HG03025 (cell line): ENCODE measurements around the gene EML4.

Experiments
- ATAC-seq: cut with Tn5 transposase; IDR thresholded peaks from one replicate; pipeline ENCODE4 v1.9.1; 2021; ENCODE audit warnings: mild to moderate bottlenecking, moderate library complexity; ENCODE audit not compliant: unreplicated experiment, low FRiP score

Gene EML4

DNA sequence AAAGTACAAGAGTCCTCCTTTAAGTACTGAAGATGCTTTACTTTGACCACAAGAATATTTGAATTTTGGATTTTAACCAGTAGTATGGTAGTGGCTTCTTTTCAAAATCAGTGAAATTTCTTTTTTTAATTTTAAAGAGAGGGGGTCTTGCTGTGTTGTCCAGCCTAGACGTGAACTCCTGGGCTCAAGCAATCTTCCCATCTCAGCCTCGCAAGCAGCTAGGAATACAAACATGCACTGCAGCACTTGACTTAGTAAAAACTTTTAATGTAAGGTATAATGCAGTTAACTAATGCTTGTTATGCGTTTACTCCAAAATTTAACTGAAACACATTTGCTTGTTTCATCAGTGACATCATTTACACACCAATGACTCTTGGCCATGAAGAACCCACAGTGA is 49.6 kb downstream of the EML4 start:
- ATAC-seq: no peak

DNA sequence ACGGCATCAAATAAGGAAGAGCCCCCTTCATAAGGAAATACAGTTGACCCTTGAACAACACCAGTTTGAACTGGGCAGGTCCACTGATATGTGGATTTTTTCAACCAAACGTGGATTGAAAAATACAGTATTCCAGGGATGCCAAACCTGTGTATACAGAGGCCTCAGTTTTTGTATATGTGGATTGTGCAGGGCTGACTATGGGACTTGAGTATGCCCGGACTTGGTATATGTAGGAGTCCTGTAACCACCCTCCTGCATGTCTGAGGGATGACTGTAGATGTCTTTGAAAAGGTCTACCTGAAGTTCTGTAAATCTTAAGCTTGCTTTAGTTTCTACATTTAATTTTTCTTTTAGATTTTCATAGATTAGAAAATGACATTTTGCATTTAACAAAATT is 50.0 kb downstream of the EML4 start:
- ATAC-seq: no peak

DNA sequence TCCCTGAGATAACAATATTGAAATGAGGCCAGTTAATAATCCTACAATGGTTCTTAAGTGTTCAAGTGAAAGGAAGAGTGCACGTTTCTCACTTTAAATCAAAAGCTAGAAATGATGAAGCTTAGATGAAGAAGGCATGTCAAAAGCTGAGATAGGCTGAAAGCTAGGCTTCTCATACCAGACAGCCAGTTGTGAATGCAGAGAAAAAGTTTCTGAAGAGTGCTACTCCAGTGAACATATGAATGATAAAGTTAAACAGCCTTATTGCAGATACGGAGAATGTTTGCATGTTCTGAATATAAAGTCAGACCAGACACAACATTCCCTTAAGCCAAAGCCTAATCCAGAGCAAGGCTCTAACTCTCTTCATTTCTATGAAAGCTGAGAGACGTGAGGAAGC is 51.4 kb downstream of the EML4 start:
- ATAC-seq: no peak

DNA sequence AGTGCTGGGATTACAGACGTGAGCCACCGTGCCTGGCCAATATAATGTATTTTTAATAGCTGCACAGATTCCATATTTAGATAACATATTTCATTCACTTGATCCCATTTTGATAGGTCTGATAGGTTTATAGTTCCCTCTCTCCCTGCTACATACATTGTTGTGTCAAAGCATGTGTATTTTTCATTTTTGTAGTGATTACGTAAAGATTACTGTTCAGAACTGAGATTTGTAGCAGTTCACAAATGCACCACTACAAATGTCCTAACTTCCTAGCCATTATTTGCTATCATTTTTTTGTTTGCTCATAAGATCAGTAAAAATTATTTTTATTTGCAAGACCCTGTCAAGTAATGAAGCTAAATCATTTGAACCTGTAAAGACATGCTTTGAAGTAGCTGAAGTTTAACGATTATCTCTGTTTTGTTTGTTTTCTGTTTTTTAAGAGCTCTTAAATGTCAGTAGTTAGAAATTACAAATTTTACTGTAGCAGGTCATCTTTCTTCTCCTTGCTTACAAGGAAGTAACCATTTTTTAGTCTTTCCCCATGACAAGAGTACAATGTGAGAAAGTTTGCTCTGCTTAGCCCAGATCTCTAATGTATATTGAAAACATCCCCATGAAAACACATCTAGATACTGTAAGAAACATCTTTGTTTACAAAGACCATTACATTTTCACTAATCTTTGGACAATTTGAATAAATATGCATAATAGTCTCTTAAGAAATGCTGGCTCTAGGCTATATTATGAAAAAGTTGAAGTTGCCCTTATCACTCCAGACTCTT is 54.1 kb downstream of the EML4 start:
- no peak for ATAC-seq

DNA sequence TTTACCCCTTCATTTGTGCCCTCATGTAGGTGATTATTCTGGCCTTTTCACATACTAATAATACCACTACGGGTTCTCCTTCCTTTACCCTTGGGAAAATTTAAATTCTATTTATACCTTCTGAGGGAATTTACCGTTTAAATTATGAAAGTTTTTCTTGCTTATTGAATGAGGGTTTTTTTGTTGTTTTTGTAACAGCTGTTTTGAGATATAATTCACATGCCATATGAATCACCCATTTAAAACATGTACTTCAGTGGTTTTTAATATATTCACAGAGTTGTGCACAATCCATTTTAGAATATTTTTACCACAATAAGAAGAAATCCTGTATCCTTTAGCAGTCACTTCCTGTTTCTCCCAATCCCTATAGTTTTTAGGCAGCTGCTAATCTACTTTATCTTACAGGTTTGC is 54.7 kb downstream of the EML4 start:
- ATAC-seq: no peak

DNA sequence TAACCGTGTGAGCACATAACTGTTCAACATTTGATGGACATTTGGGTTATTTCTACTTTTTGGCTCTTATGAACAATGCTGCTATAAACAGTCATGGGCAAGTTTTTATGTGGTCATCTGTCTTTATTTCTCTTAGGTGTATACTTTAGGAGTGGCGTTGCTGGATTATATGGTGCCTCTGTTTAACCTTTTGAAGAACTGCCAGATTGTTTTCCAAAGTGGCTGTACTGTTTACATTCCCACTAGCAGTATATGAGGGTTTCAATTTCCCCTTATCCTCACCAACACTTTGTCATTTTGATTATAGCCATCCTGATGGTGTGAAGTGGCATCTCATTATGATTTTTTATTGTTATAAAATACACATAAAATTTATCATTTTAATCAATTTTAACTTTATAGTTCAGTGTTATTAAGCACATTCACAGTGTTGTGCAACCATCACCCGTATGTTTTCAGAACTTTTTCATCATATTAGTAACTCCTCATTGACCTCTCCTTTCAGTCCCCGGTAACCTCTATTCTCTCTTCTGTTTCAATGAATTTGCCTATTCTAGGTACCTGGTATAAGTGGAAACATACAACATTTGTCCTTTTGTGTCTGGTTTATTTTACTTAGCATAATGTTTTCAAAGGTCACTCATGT is 55.4 kb downstream of the EML4 start:
- no peak for ATAC-seq

DNA sequence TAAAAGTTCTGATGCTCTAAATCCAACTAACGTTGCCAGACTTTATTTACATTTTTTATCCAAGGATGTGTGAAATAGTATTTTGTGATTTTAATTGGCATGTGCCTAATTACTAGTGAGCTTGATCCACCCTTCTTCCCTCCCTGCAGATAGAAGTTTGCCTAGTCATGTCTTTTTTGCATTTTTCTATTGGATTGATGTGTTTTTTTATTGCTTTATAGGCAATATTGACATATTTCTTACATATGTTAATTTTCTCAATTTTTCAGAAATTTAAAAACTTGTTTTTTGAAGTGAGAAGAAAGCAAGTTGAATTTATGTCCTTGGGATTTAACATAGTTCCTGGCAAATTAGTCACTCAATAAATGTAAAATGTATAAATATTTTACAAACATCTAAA is 56.4 kb downstream of the EML4 start:
- ATAC-seq: no peak

DNA sequence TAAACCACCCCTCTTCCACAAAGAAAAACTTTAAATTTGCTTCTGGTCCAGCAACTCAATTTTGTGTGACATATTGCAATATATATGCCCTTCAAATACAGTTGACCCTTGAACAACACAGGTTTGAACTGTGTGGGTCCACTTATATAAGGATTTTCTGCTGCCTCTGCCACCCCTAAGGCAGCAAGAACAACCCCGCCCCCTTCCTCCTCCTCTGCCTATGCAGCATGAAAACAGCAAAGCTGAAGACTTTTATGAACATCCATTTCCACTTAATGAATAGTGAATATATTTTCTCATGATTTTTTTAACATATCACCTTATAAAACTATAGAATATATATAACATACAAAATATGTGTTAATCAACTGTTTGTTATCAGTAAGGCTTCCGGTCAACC is 58.3 kb downstream of the EML4 start:
- ATAC-seq: no peak

DNA sequence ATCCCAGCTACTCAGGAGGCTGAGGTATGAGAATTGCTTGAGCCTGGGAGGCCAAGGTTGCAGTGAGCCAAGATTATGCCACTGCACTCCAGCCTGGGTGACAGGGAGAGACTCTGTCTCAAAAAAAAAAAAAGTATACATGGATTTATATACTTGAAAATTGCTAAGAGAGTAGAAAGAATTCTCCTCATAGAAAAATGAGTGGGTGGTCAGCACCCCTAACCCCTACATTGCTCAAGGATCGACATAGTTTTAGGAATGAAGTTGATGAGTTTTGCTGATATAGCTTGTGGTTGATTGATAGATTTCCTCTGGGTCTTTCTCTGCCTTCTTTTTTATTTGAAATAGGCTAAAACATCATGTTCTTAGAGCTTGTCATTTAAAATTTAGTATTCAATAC is 58.9 kb downstream of the EML4 start:
- no peak for ATAC-seq

DNA sequence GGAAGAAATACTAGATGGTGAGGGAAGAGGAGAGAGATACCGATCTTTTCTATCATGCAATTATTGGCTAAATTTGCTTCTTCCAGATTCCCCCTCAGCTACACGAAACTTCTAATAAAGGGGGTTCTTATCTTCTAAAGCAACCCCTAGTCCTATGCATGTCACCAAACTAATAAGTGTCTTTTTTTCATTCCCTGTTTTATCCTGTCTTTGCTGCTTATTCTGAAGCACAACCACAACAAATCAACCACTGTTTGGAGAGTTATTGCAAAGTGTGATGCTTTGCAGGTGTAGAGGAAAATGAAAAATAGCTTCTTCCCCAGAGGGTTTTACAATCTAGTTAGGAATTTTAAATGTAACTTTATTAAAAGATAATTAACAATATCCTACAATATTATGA is 60.8 kb downstream of the EML4 start:
- no peak for ATAC-seq

DNA sequence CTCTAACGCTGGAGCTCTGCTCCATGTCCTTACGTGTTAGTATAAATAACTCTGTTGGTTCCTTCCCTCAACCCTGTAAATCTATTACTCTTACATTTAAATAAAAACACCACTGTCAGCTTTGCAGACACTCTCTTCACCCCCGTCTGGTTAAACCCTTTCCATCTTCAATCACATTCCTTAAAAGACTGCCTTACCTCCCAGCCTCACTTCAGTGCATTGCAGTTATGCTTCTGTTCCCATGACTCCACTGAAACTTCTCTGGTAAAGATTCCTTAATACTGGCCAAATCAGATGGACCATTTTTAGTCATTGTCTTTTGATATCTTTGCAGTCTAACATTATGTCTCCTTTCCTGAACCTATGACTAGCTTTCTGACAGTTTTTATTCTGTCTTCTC is 61.7 kb downstream of the EML4 start:
- no peak for ATAC-seq

DNA sequence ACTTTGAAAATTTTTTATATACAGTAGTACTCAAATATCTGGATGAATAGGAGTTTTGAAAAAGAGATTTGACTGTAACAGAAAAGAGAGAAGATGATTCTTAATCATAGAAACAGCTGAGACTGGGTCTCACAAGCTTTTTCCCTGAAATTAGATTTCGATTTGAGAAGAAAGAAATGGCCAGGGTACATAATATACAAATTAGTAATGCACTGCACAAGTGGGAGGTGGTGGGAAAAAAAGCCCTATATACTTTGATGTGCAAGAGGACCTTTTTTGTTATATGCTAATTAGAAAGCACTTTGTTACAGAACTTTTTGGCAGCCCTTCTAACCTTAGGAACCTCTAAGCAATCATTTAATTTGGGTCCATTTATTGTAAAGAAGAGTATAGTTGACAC is 62.9 kb downstream of the EML4 start:
- no peak for ATAC-seq

DNA sequence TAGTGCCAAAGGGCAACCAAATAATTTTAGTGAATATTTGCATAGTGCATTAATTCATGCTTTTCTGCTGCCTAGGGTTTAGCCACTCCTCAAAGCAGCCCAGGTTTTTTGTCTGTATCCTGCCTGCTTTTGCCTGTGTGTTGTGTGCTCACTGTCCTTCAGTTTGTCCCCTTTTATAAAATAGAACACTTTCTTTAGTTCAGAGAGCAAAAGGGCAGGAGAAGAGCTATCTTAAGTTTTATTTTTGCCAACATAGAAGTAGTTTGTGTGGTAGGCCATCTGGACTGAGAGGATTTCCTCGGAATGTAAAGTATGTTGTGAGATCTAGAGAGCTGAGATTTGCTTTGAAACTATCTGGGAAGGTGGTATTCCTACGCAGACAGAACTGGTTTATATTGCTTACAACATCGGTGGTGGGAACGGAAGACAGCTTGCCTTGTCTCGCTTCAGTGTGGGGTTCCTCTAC is 64.9 kb downstream of the EML4 start:
- no peak for ATAC-seq

DNA sequence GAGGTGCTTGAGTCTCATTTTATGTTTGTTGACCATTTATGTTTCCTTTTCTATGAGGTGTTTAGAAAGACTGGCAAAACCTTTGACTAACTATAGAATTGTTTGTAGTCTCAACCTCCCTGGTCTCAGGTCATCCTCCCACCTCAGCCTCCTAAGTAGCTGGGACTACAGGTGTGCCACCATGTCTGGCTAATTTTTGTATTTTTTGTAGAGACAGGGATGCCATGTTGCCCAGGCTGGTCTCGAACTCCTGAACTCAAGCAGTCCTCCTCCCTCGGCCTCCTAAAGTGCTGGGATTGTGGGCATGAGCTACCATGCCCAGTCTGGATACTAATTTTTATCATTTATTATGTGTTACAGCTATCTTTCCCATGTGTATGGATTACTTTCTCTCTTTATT is 67.8 kb downstream of the EML4 start:
- no peak for ATAC-seq

DNA sequence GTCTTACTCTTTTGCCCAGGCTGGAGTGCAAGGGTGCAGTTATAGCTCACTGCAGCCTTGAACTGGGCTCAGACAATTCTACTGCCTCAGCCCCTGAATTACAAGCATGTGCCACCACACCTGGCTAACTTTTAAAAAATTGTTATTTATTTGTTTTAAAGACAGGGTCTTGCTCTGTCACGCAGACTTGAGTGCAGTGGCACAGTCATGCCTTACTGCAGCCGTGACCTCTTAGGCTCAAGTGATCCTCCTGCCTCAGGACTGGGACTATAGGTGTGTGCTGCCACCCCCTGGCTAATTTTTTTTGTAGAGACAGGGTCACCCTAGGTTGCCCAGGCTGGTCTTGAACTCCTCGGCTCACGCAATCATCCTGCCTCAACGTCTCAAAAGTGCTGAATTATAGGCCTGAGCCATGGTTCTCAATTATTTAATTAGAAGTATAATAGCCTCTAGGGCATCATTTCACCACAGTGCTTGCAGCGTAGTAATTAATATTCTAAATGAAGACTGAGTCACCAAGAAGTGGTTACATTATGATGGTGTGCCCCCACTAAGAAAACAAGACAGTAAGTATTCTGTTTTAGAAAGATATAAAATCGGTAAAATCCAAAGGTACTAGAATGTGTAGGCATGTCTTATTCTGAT is 69.6 kb downstream of the EML4 start:
- no peak for ATAC-seq

DNA sequence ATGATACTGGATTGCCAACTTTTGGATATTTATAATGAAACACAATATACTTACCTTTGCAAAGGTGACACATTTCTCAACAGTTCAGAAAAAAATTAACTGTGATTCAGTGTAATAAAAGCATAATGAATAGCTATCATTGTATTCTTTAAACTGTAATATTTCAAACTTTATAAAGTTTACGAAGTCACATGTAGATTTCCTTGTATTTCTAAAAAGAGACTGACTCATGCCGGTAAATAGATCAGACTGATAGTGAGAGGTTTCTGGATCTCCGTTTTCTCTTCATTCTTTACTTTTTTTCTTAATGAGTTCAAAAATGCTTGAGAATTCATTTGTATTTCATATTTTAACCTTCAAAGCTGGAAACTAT is 70.1 kb downstream of the EML4 start:
- no peak for ATAC-seq

DNA sequence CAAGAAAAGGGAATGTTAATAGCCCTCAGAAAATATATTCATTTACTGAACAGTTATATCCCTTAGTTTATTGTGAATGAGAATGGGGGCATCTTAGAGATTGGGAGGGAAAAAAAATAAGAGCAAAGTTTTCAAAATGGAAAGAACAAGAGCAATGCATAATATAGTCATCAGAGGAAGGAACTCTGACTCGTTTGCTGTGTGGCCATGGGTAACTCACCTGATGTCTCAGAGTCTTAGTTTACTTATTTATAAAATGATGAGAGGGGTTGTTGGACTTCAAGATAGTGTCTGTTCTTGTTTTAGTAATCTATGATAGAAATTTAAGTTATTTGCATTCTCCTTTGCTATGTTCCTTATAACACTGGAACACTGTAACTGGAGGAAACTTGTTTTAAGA is 70.7 kb downstream of the EML4 start:
- no peak for ATAC-seq

DNA sequence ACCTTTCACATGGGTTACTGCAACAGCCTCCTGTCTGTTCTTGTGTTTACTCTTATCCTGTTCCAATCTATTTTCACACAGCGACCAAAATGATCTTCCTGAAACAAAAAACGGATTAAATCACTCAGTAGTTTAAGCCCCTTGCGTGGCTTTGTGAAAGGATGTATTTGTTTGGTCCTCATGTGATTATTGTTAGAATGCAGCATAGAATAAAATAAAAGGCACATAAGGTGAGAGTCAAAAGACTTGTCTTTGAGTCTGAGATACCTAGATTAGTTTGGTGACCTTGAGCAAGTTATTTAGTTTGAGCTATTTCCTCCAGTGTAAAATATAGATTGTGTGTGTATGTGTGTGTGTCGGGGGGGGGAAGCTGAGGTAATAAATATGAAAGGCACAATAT is 72.4 kb downstream of the EML4 start:
- no peak for ATAC-seq

DNA sequence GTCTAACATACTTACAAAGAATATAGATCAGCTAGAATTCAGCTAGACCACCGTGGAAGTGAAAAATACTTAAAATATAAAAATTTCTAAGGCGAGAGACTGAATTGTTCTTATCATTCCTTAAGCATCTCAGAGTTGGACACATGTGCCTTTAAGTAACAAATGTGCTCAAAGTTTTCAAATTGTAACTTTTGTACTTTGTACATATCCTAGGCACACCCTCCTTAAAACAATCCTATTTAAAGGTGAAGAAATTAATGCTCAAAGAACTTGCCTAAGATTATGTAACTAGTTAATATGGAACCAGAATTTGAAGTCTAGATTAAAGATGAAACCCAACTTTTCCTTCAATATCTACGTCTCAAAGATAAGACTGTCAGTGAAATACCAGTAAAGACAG is 74.1 kb downstream of the EML4 start:
- no peak for ATAC-seq

DNA sequence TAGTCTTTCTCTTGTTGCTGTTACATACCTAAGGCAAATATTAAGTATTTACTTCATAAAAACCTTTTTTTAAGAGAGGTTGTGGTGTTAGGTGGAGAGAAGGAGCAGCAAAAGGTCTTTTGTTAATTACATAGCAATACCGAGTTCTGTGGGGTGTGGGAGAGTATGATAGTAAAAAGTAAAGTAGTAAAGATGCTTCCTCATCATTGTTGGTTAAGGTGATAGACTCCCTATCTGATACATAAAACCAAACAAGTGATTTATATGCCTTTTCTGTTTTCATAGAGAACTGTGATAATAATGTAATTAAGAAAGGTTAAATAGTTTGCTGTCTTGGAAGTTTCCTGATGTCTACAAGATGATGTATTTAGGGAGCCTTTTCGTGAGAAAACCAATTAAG is 75.4 kb downstream of the EML4 start:
- ATAC-seq: no peak

DNA sequence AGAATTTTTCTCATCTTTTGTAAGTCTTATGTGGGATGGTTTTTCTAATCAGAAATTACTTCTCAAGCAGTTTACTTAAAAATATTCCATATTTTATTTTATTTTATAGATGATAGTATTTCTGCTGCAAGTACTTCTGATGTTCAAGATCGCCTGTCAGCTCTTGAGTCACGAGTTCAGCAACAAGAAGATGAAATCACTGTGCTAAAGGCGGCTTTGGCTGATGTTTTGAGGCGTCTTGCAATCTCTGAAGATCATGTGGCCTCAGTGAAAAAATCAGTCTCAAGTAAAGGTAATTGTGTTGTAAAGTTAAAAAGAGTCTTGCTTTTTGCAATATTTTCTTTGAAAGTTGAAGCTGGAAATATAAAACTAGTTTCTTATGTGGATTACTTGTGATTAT is 76.2 kb downstream of the EML4 start:
- ATAC-seq: no peak

DNA sequence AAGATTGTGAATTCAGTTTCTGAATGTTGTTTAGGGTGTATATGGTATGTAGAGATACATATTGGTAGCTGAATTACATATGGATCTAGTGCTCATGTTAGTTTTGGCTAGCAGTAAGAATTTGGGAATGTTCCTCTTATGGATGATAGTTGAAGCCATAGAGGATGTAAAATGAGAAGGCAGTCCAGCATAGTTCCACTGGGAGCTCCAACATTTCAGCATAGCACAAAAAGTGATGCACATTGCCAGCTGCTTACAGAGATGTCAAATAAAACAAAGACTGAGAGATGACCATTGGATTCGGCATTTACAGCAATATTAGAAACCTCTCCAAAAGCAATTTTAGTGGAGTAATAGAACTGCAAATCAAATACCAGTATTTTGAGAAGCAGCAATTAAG is 77.4 kb downstream of the EML4 start:
- ATAC-seq: no peak
